HCT116 (cell line): ENCODE results near the gene CXCL9. TPM values are rescaled to one million over a fixed set of nuclear protein-coding genes. Genes with fewer than 3 reads are reported as not detected.

Source experiments
- ATAC-seq: fragments of 200-7000 bp; cut with Tn5 transposase; 2 replicates; pipeline ENCODE4 v1.9.1; 2020; ENCODE audit warnings: mild to moderate bottlenecking, moderate library complexity
- BruUV-seq: library from RNA; stranded (reverse); fragments of 400-500 nt; replicated peaks from 2 replicates; lab custom pipeline; 2021; lab: Mats Ljungman, UMichigan
- CTCF ChIA-PET: fragments of 300-600 bp; sonication (Branson Sonifier 250); formaldehyde crosslinking; loops from one replicate; lab custom pipeline; 2021; ENCODE audit warnings: antibody characterized with exemption; lab: Charles Lee
- POLR2A ChIA-PET: fragments of 300-600, 350-600 bp; sonication (Branson Sonifier 250); formaldehyde crosslinking; loops from one replicate; lab custom pipeline; 2021; ENCODE audit warnings: antibody characterized with exemption; lab: Charles Lee
- RAD21 ChIA-PET, 2 experiments: fragments of 300-600 bp; sonication (Branson Sonifier 250); formaldehyde crosslinking; loops; one replicate each; lab custom pipeline; 2023; ENCODE audit warnings: low total read pairs in 2 of 2; ENCODE audit not compliant: uncharacterized antibody in 2 of 2, unreplicated experiment in 2 of 2, low non-redundant PET in 1 of 2; lab: Charles Lee
- DNase-seq: peaks from one replicate; pipeline ENCODE4 v3.0.0-alpha.2; 2010; ENCODE audit warnings: low read depth, low spot score
- H2AFZ ChIP-seq: fragments of 200-600 bp; shearing (Covaris generic), sonication (generic); 2 replicates; pipeline ENCODE4 v1.6.1; 2017; ENCODE audit warnings: low read depth, mixed run types, mixed read lengths, antibody characterized with exemption, low read length; ENCODE audit not compliant: poor library complexity, severe bottlenecking
- H3K27ac ChIP-seq: 2 replicates; pipeline ENCODE4 v1.5.1; 2012; ENCODE audit warnings: low read depth, low read length
- H3K27me3 ChIP-seq: fragments of 200-600 bp; sonication (generic); 2 replicates; pipeline ENCODE4 v1.6.1; 2016; ENCODE audit warnings: mixed run types, low read length, mixed read lengths; ENCODE audit not compliant: insufficient read depth
- H3K36me3 ChIP-seq, 2 experiments: fragments of 200-500 bp in 1 of 2; fragments of 200-600 bp in 1 of 2; sonication (Bioruptor generic) in 1 of 2; sonication (generic) in 1 of 2; 2 replicates each; pipeline versions ENCODE4 v1.5.1 to v1.6.1; 2014 to 2016; ENCODE audit warnings: low read length in 2 of 2, inconsistent platforms in 1 of 2, mixed read lengths in 1 of 2, mixed run types in 1 of 2; ENCODE audit not compliant: insufficient read depth in 2 of 2, control insufficient read depth in 1 of 2
- H3K4me1 ChIP-seq, 2 experiments: fragments of 200-600 bp in 1 of 2; sonication (generic) in 1 of 2; 2 replicates each; pipeline versions ENCODE4 v1.5.1 to v1.6.1; 2012 to 2017; ENCODE audit warnings: low read length in 2 of 2, inconsistent platforms in 1 of 2, mild to moderate bottlenecking in 1 of 2, mixed read lengths in 1 of 2, mixed run types in 1 of 2, moderate library complexity in 1 of 2; ENCODE audit not compliant: insufficient read depth in 2 of 2, control insufficient read depth in 1 of 2
- H3K4me2 ChIP-seq: fragments of 200-600 bp; sonication (generic); 2 replicates; pipeline ENCODE4 v1.6.1; 2017; ENCODE audit warnings: mixed run types, low read length, mixed read lengths
- H3K4me3 ChIP-seq, 2 experiments: fragments of 200-600 bp in 1 of 2; sonication (generic) in 1 of 2; replicated peaks in 1 of 2; 2 replicates each; pipeline ENCODE4 v1.5.1; 2011 to 2016; ENCODE audit warnings: low read length in 2 of 2, control low read depth in 1 of 2, low read depth in 1 of 2, mild to moderate bottlenecking in 1 of 2, mixed read lengths in 1 of 2, mixed run types in 1 of 2
- H3K79me2 ChIP-seq: fragments of 200-600 bp; sonication (generic); 2 replicates; pipeline ENCODE4 v1.6.1; 2017; ENCODE audit warnings: mild to moderate bottlenecking, mixed run types, low read length, moderate library complexity, mixed read lengths; ENCODE audit not compliant: insufficient read depth
- H3K9ac ChIP-seq: fragments of 200-600 bp; sonication (generic); 2 replicates; pipeline ENCODE4 v1.6.1; 2016; ENCODE audit warnings: low read length, mixed read lengths
- H3K9me2 ChIP-seq: fragments of 200-600 bp; sonication (generic), shearing (Covaris generic); 2 replicates; pipeline ENCODE4 v1.6.1; 2017; ENCODE audit warnings: mixed run types, mild to moderate bottlenecking, moderate library complexity; ENCODE audit not compliant: insufficient read depth
- H3K9me3 ChIP-seq, 2 experiments: fragments of 200-500 bp in 1 of 2; fragments of 200-600 bp in 1 of 2; sonication (Bioruptor generic) in 1 of 2; sonication (generic) in 1 of 2; 2 replicates each; pipeline ENCODE4 v1.6.1; 2014 to 2017; ENCODE audit warnings: low read length in 2 of 2, mixed read lengths in 2 of 2, inconsistent platforms in 1 of 2, low read depth in 1 of 2, mild to moderate bottlenecking in 1 of 2, mixed run types in 1 of 2, moderate library complexity in 1 of 2; ENCODE audit not compliant: control insufficient read depth in 1 of 2, insufficient read depth in 1 of 2
- H4K20me1 ChIP-seq: fragments of 200-600 bp; sonication (generic), shearing (Covaris generic); 2 replicates; pipeline ENCODE4 v1.6.1; 2017; ENCODE audit warnings: mixed run types, mild to moderate bottlenecking, moderate library complexity; ENCODE audit not compliant: insufficient read depth
- EGR1 ChIP-seq: IDR thresholded peaks from 2 replicates; pipeline ENCODE4 v1.6.1; 2012; ENCODE audit warnings: low read depth
- ELF1 ChIP-seq: IDR thresholded peaks from 2 replicates; pipeline ENCODE4 v1.6.1; 2012; ENCODE audit warnings: low read depth, borderline replicate concordance
- EZH2phosphoT487 ChIP-seq: fragments of 200-600 bp; IDR thresholded peaks from 2 replicates; pipeline ENCODE4 v1.6.1; 2018; ENCODE audit warnings: antibody characterized with exemption, borderline replicate concordance
- JUND ChIP-seq: IDR thresholded peaks from 2 replicates; pipeline ENCODE4 v1.6.1; 2012
- POLR2A ChIP-seq: IDR thresholded peaks from 2 replicates; pipeline ENCODE4 v1.7.0; 2011; ENCODE audit warnings: borderline replicate concordance; ENCODE audit not compliant: insufficient read depth, insufficient read length; ENCODE audit errors: extremely low read depth
- SIN3A ChIP-seq: IDR thresholded peaks from 2 replicates; pipeline ENCODE4 v1.6.1; 2012; ENCODE audit warnings: low read depth
- SRF ChIP-seq: IDR thresholded peaks from 2 replicates; pipeline ENCODE4 v1.6.1; 2012; ENCODE audit warnings: low read depth
- TCF7L2 ChIP-seq: IDR thresholded peaks from 2 replicates; pipeline ENCODE4 v1.7.0; 2011; ENCODE audit warnings: borderline replicate concordance, inconsistent platforms; ENCODE audit not compliant: insufficient read depth, insufficient read length; ENCODE audit errors: extremely low read depth
- YY1 ChIP-seq: IDR thresholded peaks from 2 replicates; pipeline ENCODE4 v1.6.1; 2011; ENCODE audit warnings: low read length, low read depth, moderate library complexity, mild to moderate bottlenecking; ENCODE audit not compliant: insufficient replicate concordance; ENCODE audit errors: extremely low read depth
- ZFX ChIP-seq: fragments of 450-650 bp; IDR thresholded peaks from 2 replicates; pipeline ENCODE4 v1.6.1; 2017
- intact Hi-C: fragments of 100-400 bp; cut with micrococcal nuclease; formaldehyde crosslinking; loops from 2 replicates; pipeline ENCODE4 v1.10.0; 2022
- total RNA-seq: library from RNA; stranded (reverse); gene quantifications from one replicate; pipeline ENCODE4 v1.2.1, GENCODE V29; 2021; ENCODE audit not compliant: unreplicated experiment
- TF ChIP-seq, protein P1 (sequence below): IDR thresholded peaks from 2 replicates; pipeline ENCODE4 v1.6.1; 2011; ENCODE audit warnings: mild to moderate bottlenecking, low read length, moderate library complexity; ENCODE audit not compliant: insufficient replicate concordance; ENCODE audit errors: extremely low read depth
- TF ChIP-seq, protein P2 (sequence below): IDR thresholded peaks from 2 replicates; pipeline ENCODE4 v1.6.1; 2012
- TF ChIP-seq, protein P3 (sequence below), 3 experiments: fragments of 200-600 bp in 1 of 3; sonication (generic) in 1 of 3; IDR thresholded peaks in 2 of 3; conservative IDR thresholded peaks in 1 of 3; 2 replicates each; pipeline ENCODE4 v1.5.1; 2012 to 2017; ENCODE audit warnings: low read depth in 2 of 3, low read length in 2 of 3, antibody characterized with exemption in 1 of 3, borderline replicate concordance in 1 of 3, control low read depth in 1 of 3, mild to moderate bottlenecking in 1 of 3, mixed read lengths in 1 of 3, mixed run types in 1 of 3, moderate library complexity in 1 of 3; ENCODE audit not compliant: insufficient read depth in 1 of 3

CXCL9 gene
- total RNA-seq, 1 experiment from 2014 or later: not detected

DNA sequence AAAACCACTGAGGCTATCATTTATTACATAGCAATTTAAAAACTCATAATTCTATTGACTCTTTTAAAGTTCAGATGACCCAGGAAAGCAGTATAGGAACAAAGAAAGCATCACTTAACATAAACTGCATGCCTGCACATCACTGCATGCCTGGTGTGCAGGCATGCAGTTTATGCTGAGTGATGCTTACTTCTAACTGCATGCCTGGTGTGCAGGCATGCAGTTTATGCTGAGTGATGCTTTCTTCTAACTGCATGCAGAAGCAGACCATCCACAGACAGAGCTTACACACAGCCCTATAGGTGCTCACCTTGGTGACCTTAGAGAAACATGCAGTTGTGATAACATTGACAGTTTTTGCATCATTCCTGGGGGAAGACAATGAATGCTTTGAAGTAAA lies 33.5 kb downstream of the CXCL9 start:
- ChIA-PET CTCF (no interaction called here), POLR2A (no interaction called here), RAD21 (no interaction called here)
- no peak overlapping the region for H3K9ac ChIP-seq
- no peak overlapping the region for H3K27ac ChIP-seq
- H3K4me3 ChIP-seq: no peak overlapping the region
- DNase-seq: no peak
- H3K36me3 ChIP-seq: peaks cover 76 to 78% of the 10 kb centered on the region in 2 experiments; a peak in 3 of 4 replicates
- H3K27me3 ChIP-seq: no peaks in the 10 kb centered on the region
- no peak overlapping the region for H3K4me2 ChIP-seq
- H3K4me1 ChIP-seq: no peaks in the 10 kb centered on the region
- H4K20me1 ChIP-seq: no peaks in the 10 kb centered on the region
- H2AFZ ChIP-seq: no peak overlapping the region
- TF ChIP-seq, protein P1, sequence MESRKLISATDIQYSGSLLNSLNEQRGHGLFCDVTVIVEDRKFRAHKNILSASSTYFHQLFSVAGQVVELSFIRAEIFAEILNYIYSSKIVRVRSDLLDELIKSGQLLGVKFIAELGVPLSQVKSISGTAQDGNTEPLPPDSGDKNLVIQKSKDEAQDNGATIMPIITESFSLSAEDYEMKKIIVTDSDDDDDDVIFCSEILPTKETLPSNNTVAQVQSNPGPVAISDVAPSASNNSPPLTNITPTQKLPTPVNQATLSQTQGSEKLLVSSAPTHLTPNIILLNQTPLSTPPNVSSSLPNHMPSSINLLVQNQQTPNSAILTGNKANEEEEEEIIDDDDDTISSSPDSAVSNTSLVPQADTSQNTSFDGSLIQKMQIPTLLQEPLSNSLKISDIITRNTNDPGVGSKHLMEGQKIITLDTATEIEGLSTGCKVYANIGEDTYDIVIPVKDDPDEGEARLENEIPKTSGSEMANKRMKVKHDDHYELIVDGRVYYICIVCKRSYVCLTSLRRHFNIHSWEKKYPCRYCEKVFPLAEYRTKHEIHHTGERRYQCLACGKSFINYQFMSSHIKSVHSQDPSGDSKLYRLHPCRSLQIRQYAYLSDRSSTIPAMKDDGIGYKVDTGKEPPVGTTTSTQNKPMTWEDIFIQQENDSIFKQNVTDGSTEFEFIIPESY: no peak
- TF ChIP-seq SIN3A (no peak), TCF7L2 (no peak), ZFX (no peak), YY1 (no peak), POLR2A (no peak), EZH2phosphoT487 (no peak), SRF (no peak), EGR1 (no peak), ELF1 (no peak), JUND (no peak)
- TF ChIP-seq, protein P2, sequence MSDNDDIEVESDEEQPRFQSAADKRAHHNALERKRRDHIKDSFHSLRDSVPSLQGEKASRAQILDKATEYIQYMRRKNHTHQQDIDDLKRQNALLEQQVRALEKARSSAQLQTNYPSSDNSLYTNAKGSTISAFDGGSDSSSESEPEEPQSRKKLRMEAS: no peak
- TF ChIP-seq, protein P3, sequence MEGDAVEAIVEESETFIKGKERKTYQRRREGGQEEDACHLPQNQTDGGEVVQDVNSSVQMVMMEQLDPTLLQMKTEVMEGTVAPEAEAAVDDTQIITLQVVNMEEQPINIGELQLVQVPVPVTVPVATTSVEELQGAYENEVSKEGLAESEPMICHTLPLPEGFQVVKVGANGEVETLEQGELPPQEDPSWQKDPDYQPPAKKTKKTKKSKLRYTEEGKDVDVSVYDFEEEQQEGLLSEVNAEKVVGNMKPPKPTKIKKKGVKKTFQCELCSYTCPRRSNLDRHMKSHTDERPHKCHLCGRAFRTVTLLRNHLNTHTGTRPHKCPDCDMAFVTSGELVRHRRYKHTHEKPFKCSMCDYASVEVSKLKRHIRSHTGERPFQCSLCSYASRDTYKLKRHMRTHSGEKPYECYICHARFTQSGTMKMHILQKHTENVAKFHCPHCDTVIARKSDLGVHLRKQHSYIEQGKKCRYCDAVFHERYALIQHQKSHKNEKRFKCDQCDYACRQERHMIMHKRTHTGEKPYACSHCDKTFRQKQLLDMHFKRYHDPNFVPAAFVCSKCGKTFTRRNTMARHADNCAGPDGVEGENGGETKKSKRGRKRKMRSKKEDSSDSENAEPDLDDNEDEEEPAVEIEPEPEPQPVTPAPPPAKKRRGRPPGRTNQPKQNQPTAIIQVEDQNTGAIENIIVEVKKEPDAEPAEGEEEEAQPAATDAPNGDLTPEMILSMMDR (IDR thresholded peaks at IDR 0.05 in 2 of 3, conservative IDR thresholded peaks at IDR 0.05 in 1 of 3; ENCODE audit: borderline replicate concordance in 1 of 3, insufficient read depth in 1 of 3, low read depth in 2 of 3, low read length in 2 of 3): no peak
- peaks cover 5% of the 10 kb centered on the region; the same call in 1 of the 2 replicates for H3K79me2 ChIP-seq
- no peaks in the 10 kb centered on the region for H3K9me3 ChIP-seq
- no peak for ATAC-seq
- no TSS peak for BruUV-seq
- no peaks in the 10 kb centered on the region for H3K9me2 ChIP-seq
- intact Hi-C loops: no loop called here
